ENCODE data around the gene SLC50A1. TPM values are rescaled to one million over a fixed set of nuclear protein-coding genes. Genes with fewer than 3 reads are reported as not detected.

The SLC50A1 gene

DNA sequence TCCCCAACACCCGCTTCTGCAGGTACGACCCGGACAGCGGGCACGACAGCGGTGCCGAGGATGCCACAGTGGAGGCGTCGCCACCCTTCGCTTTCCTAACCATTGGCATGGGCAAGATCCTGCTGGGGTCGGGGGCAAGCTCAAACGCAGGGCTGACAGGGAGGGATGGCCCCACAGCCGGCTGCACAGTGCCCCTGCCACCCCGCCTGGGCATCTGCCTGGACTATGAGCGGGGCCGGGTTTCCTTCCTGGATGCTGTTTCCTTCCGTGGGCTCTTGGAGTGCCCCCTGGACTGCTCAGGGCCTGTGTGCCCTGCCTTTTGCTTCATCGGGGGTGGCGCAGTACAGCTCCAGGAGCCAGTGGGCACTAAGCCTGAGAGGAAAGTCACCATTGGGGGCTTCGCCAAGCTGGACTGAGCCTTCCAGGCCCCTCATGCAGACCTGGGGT, 48.1 kb downstream of the SLC50A1 start:
- H3K4me3 ChIP-seq (ENCODE audit: low read length), result no peak overlapping the region
- no peak overlapping the region for H3K4me2 ChIP-seq (ENCODE audit: low read length)
- peaks cover 2% of the 10 kb centered on the region for H3K4me1 ChIP-seq (ENCODE audit: control insufficient read depth, insufficient read depth, low read length)
- H3K27me3 ChIP-seq (ENCODE audit: control insufficient read depth, insufficient read depth, low read length), result no peaks in the 10 kb centered on the region
- H3K9me3 ChIP-seq (replicated peaks; ENCODE audit: low read length), result no peaks in the 10 kb centered on the region
- H3K36me3 ChIP-seq (ENCODE audit: insufficient read depth, low read length), result peaks cover 9% of the 10 kb centered on the region
- no peak overlapping the region for H3K9ac ChIP-seq (ENCODE audit: low read depth, low read length)

DNA sequence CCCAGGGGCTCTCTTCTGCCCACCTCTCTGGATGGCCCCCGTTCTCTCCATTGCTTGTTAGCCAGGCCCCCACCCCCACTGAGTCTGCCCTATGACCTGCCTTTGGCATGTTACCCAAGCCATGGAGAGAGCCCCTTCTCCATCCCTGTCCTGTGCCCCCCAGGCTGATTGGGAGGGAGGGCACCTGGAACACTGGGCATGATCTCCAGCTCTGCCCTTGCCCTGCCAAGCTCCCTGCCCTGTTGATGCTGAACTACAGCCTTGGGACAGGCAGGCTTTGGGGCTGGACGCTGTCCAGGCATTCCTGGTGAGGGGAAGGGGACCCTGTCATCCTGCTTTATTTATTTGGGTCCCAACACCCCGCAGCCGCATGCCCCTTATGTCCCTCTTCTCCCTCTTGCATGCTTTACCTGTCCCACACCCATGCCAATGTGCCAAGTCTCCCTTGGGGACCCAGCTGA, 48.7 kb downstream of the SLC50A1 start:
- Histone ChIP-seq H3K4me1 (ENCODE audit: control insufficient read depth, insufficient read depth, low read length) (peaks cover 2% of the 10 kb centered on the region), H3K9me3 (replicated peaks; ENCODE audit: low read length) (no peaks in the 10 kb centered on the region), H3K9ac (ENCODE audit: low read depth, low read length) (no peak overlapping the region), H3K4me2 (ENCODE audit: low read length) (no peak overlapping the region), H3K27me3 (ENCODE audit: control insufficient read depth, insufficient read depth, low read length) (no peaks in the 10 kb centered on the region), H3K36me3 (ENCODE audit: insufficient read depth, low read length) (peaks cover 4% of the 10 kb centered on the region), H3K4me3 (ENCODE audit: low read length) (no peak overlapping the region)

DNA sequence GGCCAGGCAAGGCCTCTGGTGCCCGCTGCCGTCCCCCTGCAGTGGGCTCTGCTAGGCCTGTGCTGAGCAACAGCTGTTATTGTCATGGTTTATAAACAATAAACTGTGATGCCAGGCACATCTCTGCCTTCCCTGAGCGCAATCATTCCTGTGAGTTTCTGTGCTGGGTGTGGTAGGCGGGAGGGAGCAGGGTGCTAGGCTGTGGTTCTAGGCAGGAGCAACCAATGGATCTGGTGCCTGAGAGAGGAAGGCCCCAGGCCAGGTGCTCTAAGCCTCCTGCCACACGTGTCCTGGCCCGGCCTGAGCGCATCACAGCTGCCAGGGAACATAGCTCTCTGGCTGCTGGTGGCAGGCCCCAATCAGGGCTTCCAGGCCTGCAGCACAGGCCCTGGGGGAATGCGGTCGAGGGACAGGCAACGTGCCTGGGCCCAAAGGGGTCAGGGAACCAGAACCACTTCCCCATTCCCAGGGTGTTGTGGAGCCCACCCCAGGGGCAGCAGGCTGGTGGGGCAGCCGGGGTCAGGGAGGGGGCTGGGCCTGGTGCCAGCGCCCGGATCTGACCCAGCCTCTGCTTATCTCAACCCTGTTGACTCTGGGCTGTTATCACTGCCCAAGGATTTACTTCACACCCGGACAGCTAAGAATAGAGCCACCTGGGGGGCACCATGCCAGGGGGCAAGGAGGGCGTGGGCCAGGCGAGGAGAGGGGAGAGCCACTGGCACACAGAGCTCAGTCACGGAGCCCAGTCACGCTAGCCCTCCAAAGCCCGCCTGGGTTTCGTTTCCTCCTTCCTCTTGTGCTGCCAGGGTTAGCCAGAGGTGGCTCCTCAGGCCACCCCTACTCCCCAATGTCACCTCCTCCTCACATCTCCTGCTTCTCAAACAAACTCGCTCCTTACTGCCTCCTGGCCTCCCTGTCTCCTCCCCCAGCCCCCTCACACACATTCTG, 49.5 kb downstream of the SLC50A1 start:
- Histone ChIP-seq H3K36me3 (ENCODE audit: insufficient read depth, low read length) (no peaks in the 10 kb centered on the region), H3K4me3 (ENCODE audit: low read length) (no peak overlapping the region), H3K27me3 (ENCODE audit: control insufficient read depth, insufficient read depth, low read length) (no peaks in the 10 kb centered on the region), H3K4me1 (ENCODE audit: control insufficient read depth, insufficient read depth, low read length) (peaks cover 2% of the 10 kb centered on the region), H3K4me2 (ENCODE audit: low read length) (no peak overlapping the region), H3K9ac (ENCODE audit: low read depth, low read length) (no peak overlapping the region), H3K9me3 (replicated peaks; ENCODE audit: low read length) (no peaks in the 10 kb centered on the region)

DNA sequence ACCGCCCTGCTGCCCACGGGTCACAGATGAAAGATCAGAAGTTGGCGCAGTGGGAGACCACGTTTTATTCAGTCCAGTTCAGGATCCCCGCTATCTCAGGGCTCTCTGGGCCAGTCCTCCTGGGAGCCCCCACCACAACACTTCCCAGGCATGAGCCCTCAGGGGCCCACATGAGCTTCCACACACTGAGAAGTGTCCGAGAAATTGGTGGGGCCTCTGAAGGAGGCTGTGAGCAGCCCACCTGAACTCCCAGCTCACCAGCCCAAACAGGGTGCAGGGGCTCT, 50.1 kb downstream of the SLC50A1 start:
- H3K36me3 ChIP-seq (ENCODE audit: insufficient read depth, low read length), result no peaks in the 10 kb centered on the region
- H3K27me3 ChIP-seq (ENCODE audit: control insufficient read depth, insufficient read depth, low read length), result no peaks in the 10 kb centered on the region
- no peak overlapping the region for H3K4me2 ChIP-seq (ENCODE audit: low read length)
- H3K4me3 ChIP-seq (ENCODE audit: low read length), result no peak overlapping the region
- H3K9me3 ChIP-seq (replicated peaks; ENCODE audit: low read length), result no peaks in the 10 kb centered on the region
- H3K9ac ChIP-seq (ENCODE audit: low read depth, low read length), result no peak overlapping the region
- H3K4me1 ChIP-seq (ENCODE audit: control insufficient read depth, insufficient read depth, low read length), result peaks cover 2% of the 10 kb centered on the region

DNA sequence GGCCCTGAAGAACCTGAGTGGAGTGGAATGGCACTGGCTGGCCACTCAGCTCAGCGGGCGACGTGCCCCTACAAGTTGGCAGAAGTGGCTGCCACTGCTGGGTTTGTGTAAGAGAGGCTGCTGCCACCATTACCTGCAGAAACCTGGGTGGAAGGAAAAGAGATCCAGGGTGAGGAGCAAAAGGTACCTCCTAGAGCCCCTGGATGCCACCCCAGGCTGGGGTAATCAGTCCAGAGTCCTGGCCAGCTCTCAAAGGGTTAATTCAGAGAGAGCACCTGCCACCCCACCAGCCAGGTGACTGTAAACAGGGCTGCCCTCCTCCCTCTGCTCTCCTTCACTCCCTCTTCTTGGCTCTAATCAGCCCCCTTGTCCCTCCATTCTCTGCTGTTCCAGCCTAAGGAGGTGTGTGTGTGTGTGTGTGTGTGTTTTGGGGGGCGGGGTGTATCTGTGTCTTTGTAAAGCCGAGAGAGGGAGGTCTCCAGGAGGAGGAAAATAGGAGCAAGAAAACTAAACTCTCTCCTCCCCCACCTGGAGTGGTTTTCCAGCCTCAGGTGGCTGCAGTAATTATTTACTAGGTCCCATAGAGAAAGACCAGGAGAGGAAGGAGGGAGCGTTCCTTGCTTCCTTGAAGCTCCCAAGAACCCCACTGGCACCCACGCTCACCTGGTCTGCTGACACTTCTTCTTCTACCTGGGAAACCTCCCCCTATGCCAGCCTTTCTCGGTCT, 50.6 kb downstream of the SLC50A1 start:
- H3K9me3 ChIP-seq (replicated peaks; ENCODE audit: low read length), result no peaks in the 10 kb centered on the region
- no peak overlapping the region for H3K4me3 ChIP-seq (ENCODE audit: low read length)
- peaks cover 2% of the 10 kb centered on the region for H3K4me1 ChIP-seq (ENCODE audit: control insufficient read depth, insufficient read depth, low read length)
- H3K4me2 ChIP-seq (ENCODE audit: low read length), result no peak overlapping the region
- H3K9ac ChIP-seq (ENCODE audit: low read depth, low read length), result no peak overlapping the region
- H3K36me3 ChIP-seq (ENCODE audit: insufficient read depth, low read length), result no peaks in the 10 kb centered on the region
- no peaks in the 10 kb centered on the region for H3K27me3 ChIP-seq (ENCODE audit: control insufficient read depth, insufficient read depth, low read length)

DNA sequence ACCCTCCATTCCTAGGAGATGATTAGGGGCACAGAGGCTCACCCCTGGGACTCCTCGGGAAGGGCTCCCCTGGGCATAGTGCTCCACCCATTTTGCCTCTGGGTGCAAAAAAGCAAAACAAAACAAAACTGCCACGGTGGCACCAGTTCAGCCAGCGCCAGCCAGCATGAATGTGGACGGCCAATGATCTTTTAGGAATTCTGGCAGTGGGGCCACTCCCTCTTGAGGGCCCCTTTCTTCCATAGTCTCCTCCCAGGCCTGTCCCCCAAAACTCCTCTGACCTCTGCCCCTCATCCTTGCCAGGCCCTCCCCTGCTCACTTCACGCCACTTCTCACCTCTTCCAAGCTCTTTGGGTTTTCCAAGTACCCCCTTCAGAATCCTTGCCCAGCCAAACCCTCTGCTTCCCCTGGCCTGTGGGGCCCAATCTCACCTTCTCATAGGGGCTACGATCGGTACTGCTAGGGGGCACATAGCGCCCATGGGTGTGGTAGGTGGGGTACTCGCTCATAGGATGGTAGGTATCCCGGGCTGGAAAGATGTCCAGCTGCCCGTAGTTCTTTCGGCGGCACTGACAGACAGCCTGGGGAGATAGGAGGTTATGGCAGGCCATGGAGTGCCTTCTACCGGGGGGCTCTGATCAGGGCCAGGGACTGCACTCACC, 51.3 kb downstream of the SLC50A1 start:
- Histone ChIP-seq H3K27me3 (ENCODE audit: control insufficient read depth, insufficient read depth, low read length) (no peaks in the 10 kb centered on the region), H3K9me3 (replicated peaks; ENCODE audit: low read length) (no peaks in the 10 kb centered on the region), H3K9ac (ENCODE audit: low read depth, low read length) (no peak overlapping the region), H3K36me3 (ENCODE audit: insufficient read depth, low read length) (no peaks in the 10 kb centered on the region), H3K4me3 (ENCODE audit: low read length) (no peak overlapping the region), H3K4me2 (ENCODE audit: low read length) (no peak overlapping the region), H3K4me1 (ENCODE audit: control insufficient read depth, insufficient read depth, low read length) (peaks cover 2% of the 10 kb centered on the region)

DNA sequence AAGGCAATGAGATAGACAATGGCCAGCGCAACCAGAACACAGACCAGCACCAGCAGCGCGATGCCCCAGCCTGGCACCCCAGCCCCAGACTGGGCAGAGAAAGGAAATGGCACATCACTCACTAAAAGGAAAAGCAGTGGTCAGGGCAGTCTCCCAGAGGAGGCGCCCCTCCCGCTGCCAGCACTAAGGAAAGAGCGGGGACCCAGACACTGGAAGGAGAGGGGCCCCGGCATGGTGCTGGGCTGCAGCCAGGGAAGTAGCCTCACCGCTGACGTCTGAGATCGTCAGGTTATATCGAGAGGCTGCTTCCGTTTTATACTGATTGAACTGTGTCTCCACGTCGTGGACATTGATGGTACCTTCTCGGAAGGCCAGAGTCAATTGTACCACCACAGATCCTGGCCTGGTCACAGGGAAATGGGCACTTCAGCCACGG, 51.8 kb downstream of the SLC50A1 start:
- no peak overlapping the region for H3K9ac ChIP-seq (ENCODE audit: low read depth, low read length)
- H3K4me3 ChIP-seq (ENCODE audit: low read length), result no peak overlapping the region
- H3K4me2 ChIP-seq (ENCODE audit: low read length), result no peak overlapping the region
- no peaks in the 10 kb centered on the region for H3K27me3 ChIP-seq (ENCODE audit: control insufficient read depth, insufficient read depth, low read length)
- H3K9me3 ChIP-seq (replicated peaks; ENCODE audit: low read length), result no peaks in the 10 kb centered on the region
- no peaks in the 10 kb centered on the region for H3K36me3 ChIP-seq (ENCODE audit: insufficient read depth, low read length)
- peaks cover 2% of the 10 kb centered on the region for H3K4me1 ChIP-seq (ENCODE audit: control insufficient read depth, insufficient read depth, low read length)

DNA sequence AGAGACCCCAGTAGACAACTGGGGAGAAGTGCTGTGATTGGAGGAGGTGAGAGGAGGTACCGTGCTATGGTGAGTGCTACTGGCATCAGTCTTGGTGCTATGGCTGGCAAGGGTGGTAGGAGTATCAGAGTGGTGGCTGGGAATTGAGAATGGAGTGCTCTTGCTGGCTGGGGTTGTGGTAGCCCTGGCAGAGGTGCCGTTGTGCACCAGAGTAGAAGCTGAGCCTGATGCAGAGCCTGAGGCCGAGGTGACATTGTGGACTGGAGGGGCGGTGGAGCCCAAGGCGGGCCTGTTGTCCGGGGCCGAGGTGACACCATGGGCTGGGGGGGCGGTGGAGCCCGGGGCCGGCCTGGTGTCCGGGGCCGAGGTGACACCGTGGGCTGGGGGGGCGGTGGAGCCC, 52.6 kb downstream of the SLC50A1 start:
- H3K27me3 ChIP-seq (ENCODE audit: control insufficient read depth, insufficient read depth, low read length), result no peaks in the 10 kb centered on the region
- no peak overlapping the region for H3K9ac ChIP-seq (ENCODE audit: low read depth, low read length)
- H3K36me3 ChIP-seq (ENCODE audit: insufficient read depth, low read length), result no peaks in the 10 kb centered on the region
- H3K4me1 ChIP-seq (ENCODE audit: control insufficient read depth, insufficient read depth, low read length), result peaks cover 7% of the 10 kb centered on the region
- no peaks in the 10 kb centered on the region for H3K9me3 ChIP-seq (replicated peaks; ENCODE audit: low read length)
- no peak overlapping the region for H3K4me2 ChIP-seq (ENCODE audit: low read length)
- no peak overlapping the region for H3K4me3 ChIP-seq (ENCODE audit: low read length)

Small RNA genes within 50 kb of the gene (small RNA-seq; reads per million reads assigned to genes)
- gene HMGN2P18 (not detected), gene RF00019 (not detected)

Measured in skeletal muscle satellite cell (primary cell).